Skeletal muscle satellite cell (primary cell): ENCODE results near the gene GPX7. TPM values are rescaled to one million over a fixed set of nuclear protein-coding genes. Genes with fewer than 3 reads are reported as not detected.

Experiments used
- H3K27me3 ChIP-seq: 2 replicates; pipeline ENCODE4 v1.7.0; 2013; ENCODE audit warnings: low read length; ENCODE audit not compliant: control insufficient read depth, insufficient read depth
- H3K36me3 ChIP-seq: 2 replicates; pipeline ENCODE4 v1.7.0; 2013; ENCODE audit warnings: mild to moderate bottlenecking, control low read depth, low read length; ENCODE audit not compliant: insufficient read depth
- H3K4me1 ChIP-seq: 2 replicates; pipeline ENCODE4 v1.7.0; 2013; ENCODE audit warnings: low read length; ENCODE audit not compliant: control insufficient read depth, insufficient read depth
- H3K4me2 ChIP-seq: 2 replicates; pipeline ENCODE4 v1.7.0; 2013; ENCODE audit warnings: mild to moderate bottlenecking, low read length
- H3K4me3 ChIP-seq: 2 replicates; pipeline ENCODE4 v1.7.0; 2013; ENCODE audit warnings: low read length
- H3K9ac ChIP-seq: 2 replicates; pipeline ENCODE4 v1.7.0; 2013; ENCODE audit warnings: mild to moderate bottlenecking, low read depth, low read length, moderate library complexity
- H3K9me3 ChIP-seq: replicated peaks from 2 replicates; pipeline ENCODE4 v1.7.0; 2013; ENCODE audit warnings: mild to moderate bottlenecking, control low read depth, low read length
- total RNA-seq: library from RNA; depleted of rRNA; stranded (reverse); fragments of >200 nt; gene quantifications from 2 replicates; pipeline ENCODE4 v1.2.3, GENCODE V29; 2012; rRNA removed

The GPX7 gene
- 19.5 and 34.9 TPM in 2 replicates for total RNA-seq

GRCh38 chr1:52601991-52602855 is at the start of gene GPX7:
GPX7 (plus strand) TSS chr1:52602371; CDS start chr1:52602410, 39 bp downstream.
- Histone ChIP-seq H3K9ac (peak within 1 kb of the TSS; percentile 86), H3K9me3 (no peaks in the 10 kb centered on the region), H3K4me1 (peaks cover 36% of the 10 kb centered on the region), H3K4me2 (peak within 1 kb of the TSS; percentile 84), H3K4me3 (peak within 1 kb of the TSS; percentile 75), H3K36me3 (peaks cover 7% of the 10 kb centered on the region), H3K27me3 (no peaks in the 10 kb centered on the region)

GRCh38 chr1:52552505-52553361 is 49.4 kb upstream of the GPX7 start, which contains the start of gene TUT4:
TUT4 (minus strand) TSS chr1:52553092; CDS start chr1:52526280, 26,812 bp downstream.
- Histone ChIP-seq H3K36me3 (no peaks in the 10 kb centered on the region), H3K27me3 (no peaks in the 10 kb centered on the region), H3K9ac (peak within 1 kb of the TSS; percentile 95), H3K4me3 (peak within 1 kb of the TSS; percentile 85), H3K9me3 (no peaks in the 10 kb centered on the region), H3K4me2 (peak within 1 kb of the TSS; percentile 94), H3K4me1 (peaks cover 17% of the 10 kb centered on the region)

- Histone ChIP-seq H3K4me2 (peak overlapping the region; percentile 94), H3K27me3 (no peaks in the 10 kb centered on the region), H3K9me3 (no peaks in the 10 kb centered on the region), H3K4me3 (peak overlapping the region; percentile 85), H3K9ac (peak overlapping the region; percentile 95), H3K4me1 (peaks cover 17% of the 10 kb centered on the region), H3K36me3 (no peaks in the 10 kb centered on the region)
These were observed 48.6 kb upstream of the GPX7 start for GRCh38 chr1:52553362-52554266.

GRCh38 chr1:52554267-52554640 is 47.9 kb upstream of the GPX7 start:
- H3K4me3 ChIP-seq = peak overlapping the region; percentile 85
- peak overlapping the region; percentile 94 for H3K4me2 ChIP-seq
- no peaks in the 10 kb centered on the region for H3K36me3 ChIP-seq
- H3K9me3 ChIP-seq = no peaks in the 10 kb centered on the region
- peak overlapping the region; percentile 95 for H3K9ac ChIP-seq
- H3K4me1 ChIP-seq = peaks cover 17% of the 10 kb centered on the region
- no peaks in the 10 kb centered on the region for H3K27me3 ChIP-seq

GRCh38 chr1:52554756-52555155 is 47.4 kb upstream of the GPX7 start:
- H3K27me3 ChIP-seq = no peaks in the 10 kb centered on the region
- no peaks in the 10 kb centered on the region for H3K36me3 ChIP-seq
- H3K9ac ChIP-seq = no peak overlapping the region
- no peak overlapping the region for H3K4me3 ChIP-seq
- H3K4me2 ChIP-seq = peak overlapping the region; percentile 94
- H3K9me3 ChIP-seq = no peaks in the 10 kb centered on the region
- H3K4me1 ChIP-seq = peaks cover 17% of the 10 kb centered on the region

- Histone ChIP-seq H3K4me3 (no peak overlapping the region), H3K9ac (no peak overlapping the region), H3K27me3 (no peaks in the 10 kb centered on the region), H3K4me1 (peaks cover 8% of the 10 kb centered on the region), H3K36me3 (no peaks in the 10 kb centered on the region), H3K9me3 (no peaks in the 10 kb centered on the region), H3K4me2 (no peak overlapping the region)
These were observed 45.4 kb upstream of the GPX7 start for GRCh38 chr1:52556641-52557360.

GRCh38 chr1:52558941-52559340 is 43.2 kb upstream of the GPX7 start:
- peaks cover 7% of the 10 kb centered on the region for H3K4me1 ChIP-seq
- no peak overlapping the region for H3K9ac ChIP-seq
- H3K27me3 ChIP-seq = no peaks in the 10 kb centered on the region
- no peaks in the 10 kb centered on the region for H3K36me3 ChIP-seq
- no peak overlapping the region for H3K4me2 ChIP-seq
- no peaks in the 10 kb centered on the region for H3K9me3 ChIP-seq
- H3K4me3 ChIP-seq = no peak overlapping the region

GRCh38 chr1:52559875-52560274 is 42.3 kb upstream of the GPX7 start:
- no peaks in the 10 kb centered on the region for H3K36me3 ChIP-seq
- no peaks in the 10 kb centered on the region for H3K4me1 ChIP-seq
- no peaks in the 10 kb centered on the region for H3K9me3 ChIP-seq
- no peak overlapping the region for H3K4me3 ChIP-seq
- H3K27me3 ChIP-seq = no peaks in the 10 kb centered on the region
- H3K9ac ChIP-seq = no peak overlapping the region
- no peak overlapping the region for H3K4me2 ChIP-seq

GRCh38 chr1:52562766-52563165 is 39.4 kb upstream of the GPX7 start:
- peaks cover 4% of the 10 kb centered on the region for H3K27me3 ChIP-seq
- no peaks in the 10 kb centered on the region for H3K9me3 ChIP-seq
- no peak overlapping the region for H3K4me2 ChIP-seq
- H3K9ac ChIP-seq = no peak overlapping the region
- no peaks in the 10 kb centered on the region for H3K4me1 ChIP-seq
- H3K36me3 ChIP-seq = no peaks in the 10 kb centered on the region
- no peak overlapping the region for H3K4me3 ChIP-seq

- Histone ChIP-seq H3K9ac (no peak overlapping the region), H3K4me3 (no peak overlapping the region), H3K36me3 (no peaks in the 10 kb centered on the region), H3K9me3 (no peaks in the 10 kb centered on the region), H3K4me1 (no peaks in the 10 kb centered on the region), H3K4me2 (no peak overlapping the region), H3K27me3 (peaks cover 20% of the 10 kb centered on the region)
These were observed 34.2 kb upstream of the GPX7 start for GRCh38 chr1:52567943-52568342.
